HepG2 (cell line): ENCODE results near the gene BCO1. TPM values are rescaled to one million over a fixed set of nuclear protein-coding genes. Genes with fewer than 3 reads are reported as not detected.

Experiments
- FOSL2 ChIP-seq: sonication (generic); formaldehyde crosslinking; IDR thresholded peaks from 2 replicates; pipeline ENCODE4 v1.4.0; 2020; ENCODE audit warnings: missing genetic modification reagents
- FOXO1 ChIP-seq: sonication (generic); formaldehyde crosslinking; IDR thresholded peaks from 2 replicates; pipeline ENCODE4 v1.4.0; 2020; ENCODE audit warnings: missing genetic modification reagents
- HDAC1 ChIP-seq: sonication (generic); formaldehyde crosslinking; IDR thresholded peaks from 2 replicates; pipeline ENCODE4 v1.5.1; 2020; ENCODE audit warnings: mild to moderate bottlenecking, missing genetic modification reagents
- IRF2 ChIP-seq: IDR thresholded peaks from 2 replicates; pipeline ENCODE4 v1.6.1; 2018; ENCODE audit warnings: missing genetic modification reagents, missing compliant biosample characterization
- MTF1 ChIP-seq: sonication (generic); formaldehyde crosslinking; IDR thresholded peaks from 2 replicates; pipeline ENCODE4 v1.5.0; 2020; ENCODE audit warnings: missing genetic modification reagents
- RAD21 ChIP-seq: fragments of 450-650 bp; formaldehyde crosslinking; IDR thresholded peaks from 2 replicates; pipeline ENCODE4 v1.5.0; 2020; ENCODE audit warnings: mild to moderate bottlenecking
- ZNF891 ChIP-seq: sonication (generic); formaldehyde crosslinking; IDR thresholded peaks from 2 replicates; pipeline ENCODE4 v1.5.0; 2020; ENCODE audit warnings: mild to moderate bottlenecking, missing genetic modification reagents
- polyA plus RNA-seq, 8 experiments: library from polyadenylated mRNA; depleted of rRNA in 3 of 8; stranded (reverse) in 7 of 8; unstranded in 1 of 8; fragments of >200 nt; fragmentation: Illumina TruSeq in 4 of 8; extraction: Trizol in 4 of 8; gene quantifications; 2 replicates each; pipeline versions ENCODE4 v1.2.1 to v1.2.3, GENCODE V29; 2011 to 2016; ENCODE audit warnings: low read depth in 4 of 8, missing spikeins in 1 of 8, mixed read lengths in 1 of 8; ENCODE audit not compliant: insufficient read depth in 1 of 8
- total RNA-seq, 5 experiments: library from RNA; depleted of rRNA; stranded (reverse); fragments of >200 nt; fragmentation: Illumina TruSeq; extraction: Trizol; gene quantifications; 2 replicates each; pipeline ENCODE4 v1.2.3, GENCODE V29; 2016; ENCODE audit warnings: low read depth in 1 of 5
- TF ChIP-seq, protein P1 (sequence below): sonication (generic); formaldehyde crosslinking; IDR thresholded peaks from 2 replicates; pipeline ENCODE4 v1.4.0; 2020; ENCODE audit warnings: missing genetic modification reagents, borderline replicate concordance
- TF ChIP-seq, protein P2 (sequence below): sonication (generic); formaldehyde crosslinking; conservative IDR thresholded peaks from 2 replicates; pipeline ENCODE4 v1.5.0; 2020; ENCODE audit warnings: missing genetic modification reagents
- TF ChIP-seq, protein P3 (sequence below), 2 experiments: fragments of 450-650 bp in 1 of 2; sonication (generic) in 1 of 2; formaldehyde crosslinking; IDR thresholded peaks; 2 replicates each; pipeline versions ENCODE4 v1.5.0 to v1.8.0; 2020 to 2022; ENCODE audit warnings: mild to moderate bottlenecking in 1 of 2, missing genetic modification reagents in 1 of 2
- TF ChIP-seq, protein P4 (sequence below): sonication (generic); formaldehyde crosslinking; IDR thresholded peaks from 2 replicates; pipeline ENCODE4 v1.8.0; 2022; ENCODE audit warnings: mild to moderate bottlenecking, missing genetic modification reagents, moderate library complexity
- TF ChIP-seq, protein P5 (sequence below): IDR thresholded peaks from 2 replicates; pipeline ENCODE4 v1.6.1; 2016; ENCODE audit warnings: low read depth, missing genetic modification reagents, missing compliant biosample characterization
- TF ChIP-seq, protein P6 (sequence below): sonication (generic); formaldehyde crosslinking; IDR thresholded peaks from 2 replicates; pipeline ENCODE4 v1.4.0; 2020; ENCODE audit warnings: mild to moderate bottlenecking, missing genetic modification reagents

BCO1 gene
- total and polyA plus RNA-seq, 2 of the 13 experiments (the other 11 are each of a cell fraction or from before 2014, with no cell fraction given): 0.11 TPM; not detected in 1

DNA sequence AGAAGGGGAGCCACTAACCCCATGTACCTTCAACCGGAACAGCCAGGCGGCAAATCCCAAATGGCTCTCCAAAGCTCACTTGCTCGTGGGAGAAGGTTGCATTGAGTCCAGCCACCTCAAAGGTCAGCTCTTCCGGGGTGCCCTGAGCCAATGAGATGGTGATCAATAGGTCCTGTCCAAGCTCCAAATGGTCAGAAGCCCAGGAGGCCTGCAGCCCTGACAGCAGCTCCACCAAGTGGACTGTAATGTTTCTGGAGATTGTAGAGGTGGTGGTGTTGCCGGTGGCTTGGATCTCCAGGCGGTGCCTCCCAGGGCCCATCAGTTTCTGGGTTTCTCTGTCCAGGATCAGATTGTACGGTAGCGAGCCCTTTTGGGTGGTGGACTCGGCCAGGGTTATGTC is 39.9 kb upstream of the BCO1 start (continued):
- TF ChIP-seq, protein P1, sequence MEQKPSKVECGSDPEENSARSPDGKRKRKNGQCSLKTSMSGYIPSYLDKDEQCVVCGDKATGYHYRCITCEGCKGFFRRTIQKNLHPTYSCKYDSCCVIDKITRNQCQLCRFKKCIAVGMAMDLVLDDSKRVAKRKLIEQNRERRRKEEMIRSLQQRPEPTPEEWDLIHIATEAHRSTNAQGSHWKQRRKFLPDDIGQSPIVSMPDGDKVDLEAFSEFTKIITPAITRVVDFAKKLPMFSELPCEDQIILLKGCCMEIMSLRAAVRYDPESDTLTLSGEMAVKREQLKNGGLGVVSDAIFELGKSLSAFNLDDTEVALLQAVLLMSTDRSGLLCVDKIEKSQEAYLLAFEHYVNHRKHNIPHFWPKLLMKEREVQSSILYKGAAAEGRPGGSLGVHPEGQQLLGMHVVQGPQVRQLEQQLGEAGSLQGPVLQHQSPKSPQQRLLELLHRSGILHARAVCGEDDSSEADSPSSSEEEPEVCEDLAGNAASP (CRISPR knock-in tag): no peak
- TF ChIP-seq, protein P2, sequence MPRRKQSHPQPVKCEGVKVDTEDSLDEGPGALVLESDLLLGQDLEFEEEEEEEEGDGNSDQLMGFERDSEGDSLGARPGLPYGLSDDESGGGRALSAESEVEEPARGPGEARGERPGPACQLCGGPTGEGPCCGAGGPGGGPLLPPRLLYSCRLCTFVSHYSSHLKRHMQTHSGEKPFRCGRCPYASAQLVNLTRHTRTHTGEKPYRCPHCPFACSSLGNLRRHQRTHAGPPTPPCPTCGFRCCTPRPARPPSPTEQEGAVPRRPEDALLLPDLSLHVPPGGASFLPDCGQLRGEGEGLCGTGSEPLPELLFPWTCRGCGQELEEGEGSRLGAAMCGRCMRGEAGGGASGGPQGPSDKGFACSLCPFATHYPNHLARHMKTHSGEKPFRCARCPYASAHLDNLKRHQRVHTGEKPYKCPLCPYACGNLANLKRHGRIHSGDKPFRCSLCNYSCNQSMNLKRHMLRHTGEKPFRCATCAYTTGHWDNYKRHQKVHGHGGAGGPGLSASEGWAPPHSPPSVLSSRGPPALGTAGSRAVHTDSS (CRISPR knock-in tag): no peak
- TF ChIP-seq HDAC1 (CRISPR knock-in tag) (peak; percentile 43; the same call in 1 of the 2 replicates), IRF2 (peak; percentile 71), RAD21 (CRISPR knock-in tag) (peak; percentile 85), ZNF891 (CRISPR knock-in tag) (no peak), FOSL2 (CRISPR knock-in tag) (peak; percentile 34; the same call in 1 of the 2 replicates), MTF1 (no peak), FOXO1 (CRISPR knock-in tag) (peak; percentile 52; the same call in 1 of the 2 replicates)
- TF ChIP-seq, protein P3, sequence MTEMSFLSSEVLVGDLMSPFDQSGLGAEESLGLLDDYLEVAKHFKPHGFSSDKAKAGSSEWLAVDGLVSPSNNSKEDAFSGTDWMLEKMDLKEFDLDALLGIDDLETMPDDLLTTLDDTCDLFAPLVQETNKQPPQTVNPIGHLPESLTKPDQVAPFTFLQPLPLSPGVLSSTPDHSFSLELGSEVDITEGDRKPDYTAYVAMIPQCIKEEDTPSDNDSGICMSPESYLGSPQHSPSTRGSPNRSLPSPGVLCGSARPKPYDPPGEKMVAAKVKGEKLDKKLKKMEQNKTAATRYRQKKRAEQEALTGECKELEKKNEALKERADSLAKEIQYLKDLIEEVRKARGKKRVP (CRISPR knock-in tag; IDR thresholded peaks at IDR 0.05): no peak
- TF ChIP-seq, protein P4, sequence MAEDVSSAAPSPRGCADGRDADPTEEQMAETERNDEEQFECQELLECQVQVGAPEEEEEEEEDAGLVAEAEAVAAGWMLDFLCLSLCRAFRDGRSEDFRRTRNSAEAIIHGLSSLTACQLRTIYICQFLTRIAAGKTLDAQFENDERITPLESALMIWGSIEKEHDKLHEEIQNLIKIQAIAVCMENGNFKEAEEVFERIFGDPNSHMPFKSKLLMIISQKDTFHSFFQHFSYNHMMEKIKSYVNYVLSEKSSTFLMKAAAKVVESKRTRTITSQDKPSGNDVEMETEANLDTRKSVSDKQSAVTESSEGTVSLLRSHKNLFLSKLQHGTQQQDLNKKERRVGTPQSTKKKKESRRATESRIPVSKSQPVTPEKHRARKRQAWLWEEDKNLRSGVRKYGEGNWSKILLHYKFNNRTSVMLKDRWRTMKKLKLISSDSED (CRISPR knock-in tag): no peak
- TF ChIP-seq, protein P5, sequence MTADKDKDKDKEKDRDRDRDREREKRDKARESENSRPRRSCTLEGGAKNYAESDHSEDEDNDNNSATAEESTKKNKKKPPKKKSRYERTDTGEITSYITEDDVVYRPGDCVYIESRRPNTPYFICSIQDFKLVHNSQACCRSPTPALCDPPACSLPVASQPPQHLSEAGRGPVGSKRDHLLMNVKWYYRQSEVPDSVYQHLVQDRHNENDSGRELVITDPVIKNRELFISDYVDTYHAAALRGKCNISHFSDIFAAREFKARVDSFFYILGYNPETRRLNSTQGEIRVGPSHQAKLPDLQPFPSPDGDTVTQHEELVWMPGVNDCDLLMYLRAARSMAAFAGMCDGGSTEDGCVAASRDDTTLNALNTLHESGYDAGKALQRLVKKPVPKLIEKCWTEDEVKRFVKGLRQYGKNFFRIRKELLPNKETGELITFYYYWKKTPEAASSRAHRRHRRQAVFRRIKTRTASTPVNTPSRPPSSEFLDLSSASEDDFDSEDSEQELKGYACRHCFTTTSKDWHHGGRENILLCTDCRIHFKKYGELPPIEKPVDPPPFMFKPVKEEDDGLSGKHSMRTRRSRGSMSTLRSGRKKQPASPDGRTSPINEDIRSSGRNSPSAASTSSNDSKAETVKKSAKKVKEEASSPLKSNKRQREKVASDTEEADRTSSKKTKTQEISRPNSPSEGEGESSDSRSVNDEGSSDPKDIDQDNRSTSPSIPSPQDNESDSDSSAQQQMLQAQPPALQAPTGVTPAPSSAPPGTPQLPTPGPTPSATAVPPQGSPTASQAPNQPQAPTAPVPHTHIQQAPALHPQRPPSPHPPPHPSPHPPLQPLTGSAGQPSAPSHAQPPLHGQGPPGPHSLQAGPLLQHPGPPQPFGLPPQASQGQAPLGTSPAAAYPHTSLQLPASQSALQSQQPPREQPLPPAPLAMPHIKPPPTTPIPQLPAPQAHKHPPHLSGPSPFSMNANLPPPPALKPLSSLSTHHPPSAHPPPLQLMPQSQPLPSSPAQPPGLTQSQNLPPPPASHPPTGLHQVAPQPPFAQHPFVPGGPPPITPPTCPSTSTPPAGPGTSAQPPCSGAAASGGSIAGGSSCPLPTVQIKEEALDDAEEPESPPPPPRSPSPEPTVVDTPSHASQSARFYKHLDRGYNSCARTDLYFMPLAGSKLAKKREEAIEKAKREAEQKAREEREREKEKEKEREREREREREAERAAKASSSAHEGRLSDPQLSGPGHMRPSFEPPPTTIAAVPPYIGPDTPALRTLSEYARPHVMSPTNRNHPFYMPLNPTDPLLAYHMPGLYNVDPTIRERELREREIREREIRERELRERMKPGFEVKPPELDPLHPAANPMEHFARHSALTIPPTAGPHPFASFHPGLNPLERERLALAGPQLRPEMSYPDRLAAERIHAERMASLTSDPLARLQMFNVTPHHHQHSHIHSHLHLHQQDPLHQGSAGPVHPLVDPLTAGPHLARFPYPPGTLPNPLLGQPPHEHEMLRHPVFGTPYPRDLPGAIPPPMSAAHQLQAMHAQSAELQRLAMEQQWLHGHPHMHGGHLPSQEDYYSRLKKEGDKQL: no peak
- TF ChIP-seq, protein P6, sequence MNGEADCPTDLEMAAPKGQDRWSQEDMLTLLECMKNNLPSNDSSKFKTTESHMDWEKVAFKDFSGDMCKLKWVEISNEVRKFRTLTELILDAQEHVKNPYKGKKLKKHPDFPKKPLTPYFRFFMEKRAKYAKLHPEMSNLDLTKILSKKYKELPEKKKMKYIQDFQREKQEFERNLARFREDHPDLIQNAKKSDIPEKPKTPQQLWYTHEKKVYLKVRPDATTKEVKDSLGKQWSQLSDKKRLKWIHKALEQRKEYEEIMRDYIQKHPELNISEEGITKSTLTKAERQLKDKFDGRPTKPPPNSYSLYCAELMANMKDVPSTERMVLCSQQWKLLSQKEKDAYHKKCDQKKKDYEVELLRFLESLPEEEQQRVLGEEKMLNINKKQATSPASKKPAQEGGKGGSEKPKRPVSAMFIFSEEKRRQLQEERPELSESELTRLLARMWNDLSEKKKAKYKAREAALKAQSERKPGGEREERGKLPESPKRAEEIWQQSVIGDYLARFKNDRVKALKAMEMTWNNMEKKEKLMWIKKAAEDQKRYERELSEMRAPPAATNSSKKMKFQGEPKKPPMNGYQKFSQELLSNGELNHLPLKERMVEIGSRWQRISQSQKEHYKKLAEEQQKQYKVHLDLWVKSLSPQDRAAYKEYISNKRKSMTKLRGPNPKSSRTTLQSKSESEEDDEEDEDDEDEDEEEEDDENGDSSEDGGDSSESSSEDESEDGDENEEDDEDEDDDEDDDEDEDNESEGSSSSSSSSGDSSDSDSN (CRISPR knock-in tag): peak; percentile 44; the same call in 1 of the 2 replicates
